ENCODE measurements around the gene TIGD6. TPM values are rescaled to one million over a fixed set of nuclear protein-coding genes. Genes with fewer than 3 reads are reported as not detected.

The TIGD6 gene
- total and polyA plus RNA-seq, 2 experiments from 2014 or later, result 1.4 to 2.1 TPM

DNA sequence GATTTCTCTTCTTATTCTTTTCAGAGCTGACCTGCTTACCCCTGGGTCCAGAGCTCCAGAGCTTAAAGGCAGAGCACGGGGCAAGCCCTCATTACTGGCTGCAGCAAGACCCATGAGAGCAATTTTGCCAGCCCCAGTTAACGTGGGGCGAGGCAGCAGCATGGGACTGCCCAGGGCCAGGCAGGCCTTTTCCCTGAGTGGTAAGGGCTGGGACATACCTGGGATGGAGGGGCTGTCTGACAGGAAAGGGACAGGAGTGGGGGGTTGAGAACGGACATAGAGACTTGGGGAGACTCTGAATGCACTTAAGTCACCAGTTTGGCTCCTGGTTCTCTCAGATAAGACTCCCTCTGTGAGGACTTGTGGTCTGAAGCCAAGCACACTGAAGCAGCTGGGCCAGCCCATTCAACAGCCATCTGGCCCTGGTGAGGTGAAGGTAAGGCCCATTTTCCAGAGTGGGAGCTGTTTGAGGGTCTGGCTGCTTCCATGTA lies 26.3 kb upstream of the TIGD6 start:
- Histone ChIP-seq H2AFZ (no peak overlapping the region), H3K27me3 (ENCODE audit: insufficient read depth) (no peaks in the 10 kb centered on the region), H3K4me3 (no peak overlapping the region), H3K79me2 (replicated peaks; ENCODE audit: insufficient read depth) (no peaks in the 10 kb centered on the region; the same call in 1 of the 2 replicates), H4K20me1 (replicated peaks; ENCODE audit: insufficient read depth) (no peaks in the 10 kb centered on the region; the same call in none of the 2 replicates), H3K4me2 (no peak overlapping the region), H3K27ac (ENCODE audit: low read depth) (no peak overlapping the region), H3K4me1 (ENCODE audit: insufficient read depth) (no peaks in the 10 kb centered on the region; the same call in 1 of the 2 replicates), H3F3A (replicated peaks; ENCODE audit: low read depth) (no peaks in the 10 kb centered on the region), H3K36me3 (ENCODE audit: insufficient read depth) (peaks cover 43% of the 10 kb centered on the region), H3K9me2 (ENCODE audit: insufficient read depth) (no peaks in the 10 kb centered on the region)
- TF ChIP-seq NANOG (IDR thresholded peaks at IDR 0.05; ENCODE audit: borderline replicate concordance), result no peak
- TF ChIP-seq CREB1 (CRISPR knock-in tag; IDR thresholded peaks at IDR 0.05; ENCODE audit: low read depth), result no peak
- no peak for TF ChIP-seq ZNF114 (CRISPR knock-in tag; IDR thresholded peaks at IDR 0.05)
- no peak for TF ChIP-seq STAT1 (IDR thresholded peaks at IDR 0.05; ENCODE audit: unreplicated experiment)
- no peak for TF ChIP-seq POLR2AphosphoS5 (IDR thresholded peaks at IDR 0.05; ENCODE audit: low read depth)
- TF ChIP-seq, protein P1, sequence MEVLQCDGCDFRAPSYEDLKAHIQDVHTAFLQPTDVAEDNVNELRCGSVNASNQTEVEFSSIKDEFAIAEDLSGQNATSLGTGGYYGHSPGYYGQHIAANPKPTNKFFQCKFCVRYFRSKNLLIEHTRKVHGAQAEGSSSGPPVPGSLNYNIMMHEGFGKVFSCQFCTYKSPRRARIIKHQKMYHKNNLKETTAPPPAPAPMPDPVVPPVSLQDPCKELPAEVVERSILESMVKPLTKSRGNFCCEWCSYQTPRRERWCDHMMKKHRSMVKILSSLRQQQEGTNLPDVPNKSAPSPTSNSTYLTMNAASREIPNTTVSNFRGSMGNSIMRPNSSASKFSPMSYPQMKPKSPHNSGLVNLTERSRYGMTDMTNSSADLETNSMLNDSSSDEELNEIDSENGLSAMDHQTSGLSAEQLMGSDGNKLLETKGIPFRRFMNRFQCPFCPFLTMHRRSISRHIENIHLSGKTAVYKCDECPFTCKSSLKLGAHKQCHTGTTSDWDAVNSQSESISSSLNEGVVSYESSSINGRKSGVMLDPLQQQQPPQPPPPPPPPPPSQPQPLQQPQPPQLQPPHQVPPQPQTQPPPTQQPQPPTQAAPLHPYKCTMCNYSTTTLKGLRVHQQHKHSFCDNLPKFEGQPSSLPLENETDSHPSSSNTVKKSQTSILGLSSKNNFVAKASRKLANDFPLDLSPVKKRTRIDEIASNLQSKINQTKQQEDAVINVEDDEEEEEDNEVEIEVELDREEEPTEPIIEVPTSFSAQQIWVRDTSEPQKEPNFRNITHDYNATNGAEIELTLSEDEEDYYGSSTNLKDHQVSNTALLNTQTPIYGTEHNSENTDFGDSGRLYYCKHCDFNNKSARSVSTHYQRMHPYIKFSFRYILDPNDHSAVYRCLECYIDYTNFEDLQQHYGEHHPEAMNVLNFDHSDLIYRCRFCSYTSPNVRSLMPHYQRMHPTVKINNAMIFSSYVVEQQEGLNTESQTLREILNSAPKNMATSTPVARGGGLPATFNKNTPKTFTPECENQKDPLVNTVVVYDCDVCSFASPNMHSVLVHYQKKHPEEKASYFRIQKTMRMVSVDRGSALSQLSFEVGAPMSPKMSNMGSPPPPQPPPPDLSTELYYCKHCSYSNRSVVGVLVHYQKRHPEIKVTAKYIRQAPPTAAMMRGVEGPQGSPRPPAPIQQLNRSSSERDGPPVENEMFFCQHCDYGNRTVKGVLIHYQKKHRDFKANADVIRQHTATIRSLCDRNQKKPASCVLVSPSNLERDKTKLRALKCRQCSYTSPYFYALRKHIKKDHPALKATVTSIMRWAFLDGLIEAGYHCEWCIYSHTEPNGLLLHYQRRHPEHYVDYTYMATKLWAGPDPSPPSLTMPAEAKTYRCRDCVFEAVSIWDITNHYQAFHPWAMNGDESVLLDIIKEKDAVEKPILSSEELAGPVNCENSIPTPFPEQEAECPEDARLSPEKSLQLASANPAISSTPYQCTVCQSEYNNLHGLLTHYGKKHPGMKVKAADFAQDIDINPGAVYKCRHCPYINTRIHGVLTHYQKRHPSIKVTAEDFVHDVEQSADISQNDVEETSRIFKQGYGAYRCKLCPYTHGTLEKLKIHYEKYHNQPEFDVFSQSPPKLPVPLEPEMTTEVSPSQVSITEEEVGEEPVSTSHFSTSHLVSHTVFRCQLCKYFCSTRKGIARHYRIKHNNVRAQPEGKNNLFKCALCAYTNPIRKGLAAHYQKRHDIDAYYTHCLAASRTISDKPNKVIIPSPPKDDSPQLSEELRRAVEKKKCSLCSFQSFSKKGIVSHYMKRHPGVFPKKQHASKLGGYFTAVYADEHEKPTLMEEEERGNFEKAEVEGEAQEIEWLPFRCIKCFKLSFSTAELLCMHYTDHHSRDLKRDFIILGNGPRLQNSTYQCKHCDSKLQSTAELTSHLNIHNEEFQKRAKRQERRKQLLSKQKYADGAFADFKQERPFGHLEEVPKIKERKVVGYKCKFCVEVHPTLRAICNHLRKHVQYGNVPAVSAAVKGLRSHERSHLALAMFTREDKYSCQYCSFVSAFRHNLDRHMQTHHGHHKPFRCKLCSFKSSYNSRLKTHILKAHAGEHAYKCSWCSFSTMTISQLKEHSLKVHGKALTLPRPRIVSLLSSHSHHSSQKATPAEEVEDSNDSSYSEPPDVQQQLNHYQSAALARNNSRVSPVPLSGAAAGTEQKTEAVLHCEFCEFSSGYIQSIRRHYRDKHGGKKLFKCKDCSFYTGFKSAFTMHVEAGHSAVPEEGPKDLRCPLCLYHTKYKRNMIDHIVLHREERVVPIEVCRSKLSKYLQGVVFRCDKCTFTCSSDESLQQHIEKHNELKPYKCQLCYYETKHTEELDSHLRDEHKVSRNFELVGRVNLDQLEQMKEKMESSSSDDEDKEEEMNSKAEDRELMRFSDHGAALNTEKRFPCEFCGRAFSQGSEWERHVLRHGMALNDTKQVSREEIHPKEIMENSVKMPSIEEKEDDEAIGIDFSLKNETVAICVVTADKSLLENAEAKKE (CRISPR knock-in tag; IDR thresholded peaks at IDR 0.05), result no peak
- TF ChIP-seq, protein P2, sequence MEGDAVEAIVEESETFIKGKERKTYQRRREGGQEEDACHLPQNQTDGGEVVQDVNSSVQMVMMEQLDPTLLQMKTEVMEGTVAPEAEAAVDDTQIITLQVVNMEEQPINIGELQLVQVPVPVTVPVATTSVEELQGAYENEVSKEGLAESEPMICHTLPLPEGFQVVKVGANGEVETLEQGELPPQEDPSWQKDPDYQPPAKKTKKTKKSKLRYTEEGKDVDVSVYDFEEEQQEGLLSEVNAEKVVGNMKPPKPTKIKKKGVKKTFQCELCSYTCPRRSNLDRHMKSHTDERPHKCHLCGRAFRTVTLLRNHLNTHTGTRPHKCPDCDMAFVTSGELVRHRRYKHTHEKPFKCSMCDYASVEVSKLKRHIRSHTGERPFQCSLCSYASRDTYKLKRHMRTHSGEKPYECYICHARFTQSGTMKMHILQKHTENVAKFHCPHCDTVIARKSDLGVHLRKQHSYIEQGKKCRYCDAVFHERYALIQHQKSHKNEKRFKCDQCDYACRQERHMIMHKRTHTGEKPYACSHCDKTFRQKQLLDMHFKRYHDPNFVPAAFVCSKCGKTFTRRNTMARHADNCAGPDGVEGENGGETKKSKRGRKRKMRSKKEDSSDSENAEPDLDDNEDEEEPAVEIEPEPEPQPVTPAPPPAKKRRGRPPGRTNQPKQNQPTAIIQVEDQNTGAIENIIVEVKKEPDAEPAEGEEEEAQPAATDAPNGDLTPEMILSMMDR (conservative IDR thresholded peaks at IDR 0.05; ENCODE audit: low read depth in 2 of 2), result no peak
- TF ChIP-seq EZH2phosphoT487 (IDR thresholded peaks at IDR 0.05; ENCODE audit: unreplicated experiment), result no peak
- TF ChIP-seq, protein P3, sequence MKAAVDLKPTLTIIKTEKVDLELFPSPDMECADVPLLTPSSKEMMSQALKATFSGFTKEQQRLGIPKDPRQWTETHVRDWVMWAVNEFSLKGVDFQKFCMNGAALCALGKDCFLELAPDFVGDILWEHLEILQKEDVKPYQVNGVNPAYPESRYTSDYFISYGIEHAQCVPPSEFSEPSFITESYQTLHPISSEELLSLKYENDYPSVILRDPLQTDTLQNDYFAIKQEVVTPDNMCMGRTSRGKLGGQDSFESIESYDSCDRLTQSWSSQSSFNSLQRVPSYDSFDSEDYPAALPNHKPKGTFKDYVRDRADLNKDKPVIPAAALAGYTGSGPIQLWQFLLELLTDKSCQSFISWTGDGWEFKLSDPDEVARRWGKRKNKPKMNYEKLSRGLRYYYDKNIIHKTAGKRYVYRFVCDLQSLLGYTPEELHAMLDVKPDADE (IDR thresholded peaks at IDR 0.05), result no peak
- no peak for TF ChIP-seq JUNB (IDR thresholded peaks at IDR 0.05; ENCODE audit: unreplicated experiment)
- TF ChIP-seq ZNF331 (CRISPR knock-in tag; IDR thresholded peaks at IDR 0.05; ENCODE audit: low read depth), result no peak
- no peak for TF ChIP-seq EZH2 (IDR thresholded peaks at IDR 0.05; ENCODE audit: low read depth, unreplicated experiment)
- TF ChIP-seq, protein P4, sequence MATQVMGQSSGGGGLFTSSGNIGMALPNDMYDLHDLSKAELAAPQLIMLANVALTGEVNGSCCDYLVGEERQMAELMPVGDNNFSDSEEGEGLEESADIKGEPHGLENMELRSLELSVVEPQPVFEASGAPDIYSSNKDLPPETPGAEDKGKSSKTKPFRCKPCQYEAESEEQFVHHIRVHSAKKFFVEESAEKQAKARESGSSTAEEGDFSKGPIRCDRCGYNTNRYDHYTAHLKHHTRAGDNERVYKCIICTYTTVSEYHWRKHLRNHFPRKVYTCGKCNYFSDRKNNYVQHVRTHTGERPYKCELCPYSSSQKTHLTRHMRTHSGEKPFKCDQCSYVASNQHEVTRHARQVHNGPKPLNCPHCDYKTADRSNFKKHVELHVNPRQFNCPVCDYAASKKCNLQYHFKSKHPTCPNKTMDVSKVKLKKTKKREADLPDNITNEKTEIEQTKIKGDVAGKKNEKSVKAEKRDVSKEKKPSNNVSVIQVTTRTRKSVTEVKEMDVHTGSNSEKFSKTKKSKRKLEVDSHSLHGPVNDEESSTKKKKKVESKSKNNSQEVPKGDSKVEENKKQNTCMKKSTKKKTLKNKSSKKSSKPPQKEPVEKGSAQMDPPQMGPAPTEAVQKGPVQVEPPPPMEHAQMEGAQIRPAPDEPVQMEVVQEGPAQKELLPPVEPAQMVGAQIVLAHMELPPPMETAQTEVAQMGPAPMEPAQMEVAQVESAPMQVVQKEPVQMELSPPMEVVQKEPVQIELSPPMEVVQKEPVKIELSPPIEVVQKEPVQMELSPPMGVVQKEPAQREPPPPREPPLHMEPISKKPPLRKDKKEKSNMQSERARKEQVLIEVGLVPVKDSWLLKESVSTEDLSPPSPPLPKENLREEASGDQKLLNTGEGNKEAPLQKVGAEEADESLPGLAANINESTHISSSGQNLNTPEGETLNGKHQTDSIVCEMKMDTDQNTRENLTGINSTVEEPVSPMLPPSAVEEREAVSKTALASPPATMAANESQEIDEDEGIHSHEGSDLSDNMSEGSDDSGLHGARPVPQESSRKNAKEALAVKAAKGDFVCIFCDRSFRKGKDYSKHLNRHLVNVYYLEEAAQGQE (IDR thresholded peaks at IDR 0.05; ENCODE audit: unreplicated experiment), result no peak
- Mint-ChIP-seq H3K4me1 (peaks cover 14% of the 10 kb centered on the region; the same call in 2 of the 3 replicates), H3K27me3 (ENCODE audit: insufficient read depth, low read depth, poor library complexity) (peaks cover 3% of the 10 kb centered on the region), H3K9me3 (no peaks in the 10 kb centered on the region), H3K27ac (no peak overlapping the region), H3K4me3 (no peak overlapping the region), H3K36me3 (ENCODE audit: low read depth) (peaks cover 60% of the 10 kb centered on the region)
- no peak for ATAC-seq
- no peak for DNase-seq (ENCODE audit: low spot score)

Data from GM23338 (cell line).